ENCODE measurements around the gene LRRC72.
"Not testable (repeated sequence)": the region's sequence is repeated elsewhere in the genome, so short reads cannot be mapped to it uniquely, and the experiment has no call there.

Gene LRRC72

DNA sequence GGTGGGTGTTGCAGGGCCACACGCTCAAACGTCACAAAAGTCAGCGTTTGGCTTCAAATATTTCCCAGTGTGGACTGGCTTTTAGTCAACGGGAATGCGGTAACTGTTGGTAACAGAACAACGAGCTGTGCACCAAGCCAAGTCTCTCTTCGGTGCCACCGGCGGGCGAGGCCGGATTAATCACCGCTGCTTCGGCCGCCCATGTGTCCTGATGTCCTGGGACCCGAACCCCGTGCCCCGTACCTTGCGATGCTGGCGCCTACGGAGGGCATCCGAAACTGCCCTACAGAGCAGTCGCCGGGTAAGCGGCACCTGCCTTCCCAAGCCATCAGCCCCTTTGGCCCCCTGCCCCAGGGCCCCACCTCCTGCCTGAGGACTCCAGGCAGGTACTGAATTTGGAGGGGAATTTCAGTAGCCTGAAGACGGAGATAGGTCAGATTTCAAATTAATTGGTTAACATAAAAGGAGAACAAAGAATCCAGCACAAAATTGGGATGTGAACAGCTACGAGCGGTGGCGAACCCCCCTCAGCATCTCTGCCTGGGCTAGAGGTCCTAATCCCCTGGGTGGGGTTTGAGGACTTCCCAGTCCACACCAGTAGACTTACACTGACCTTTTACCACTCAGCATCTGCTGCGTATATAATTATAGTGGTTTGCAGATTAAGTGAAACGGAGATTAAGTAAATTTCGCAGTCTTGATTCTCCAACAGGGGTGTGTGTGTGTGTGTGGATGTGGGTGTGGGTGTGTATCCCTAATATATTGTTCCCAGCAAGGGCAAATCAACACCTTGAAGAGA is at the start of gene LRRC72:
Gene LRRC72, plus strand, starts transcription at position 84 of the 799 bp plus-strand sequence. Its CDS starts 128 bp downstream, at position 212.
- no peak for DNase-seq

- no peak for DNase-seq
These were observed 47.5 kb upstream of the LRRC72 start for GRCh38 chr7:16479161-16479560.

GRCh38 chr7:16479591-16479990 is 47.0 kb upstream of the LRRC72 start:
- no peak for DNase-seq

DNA sequence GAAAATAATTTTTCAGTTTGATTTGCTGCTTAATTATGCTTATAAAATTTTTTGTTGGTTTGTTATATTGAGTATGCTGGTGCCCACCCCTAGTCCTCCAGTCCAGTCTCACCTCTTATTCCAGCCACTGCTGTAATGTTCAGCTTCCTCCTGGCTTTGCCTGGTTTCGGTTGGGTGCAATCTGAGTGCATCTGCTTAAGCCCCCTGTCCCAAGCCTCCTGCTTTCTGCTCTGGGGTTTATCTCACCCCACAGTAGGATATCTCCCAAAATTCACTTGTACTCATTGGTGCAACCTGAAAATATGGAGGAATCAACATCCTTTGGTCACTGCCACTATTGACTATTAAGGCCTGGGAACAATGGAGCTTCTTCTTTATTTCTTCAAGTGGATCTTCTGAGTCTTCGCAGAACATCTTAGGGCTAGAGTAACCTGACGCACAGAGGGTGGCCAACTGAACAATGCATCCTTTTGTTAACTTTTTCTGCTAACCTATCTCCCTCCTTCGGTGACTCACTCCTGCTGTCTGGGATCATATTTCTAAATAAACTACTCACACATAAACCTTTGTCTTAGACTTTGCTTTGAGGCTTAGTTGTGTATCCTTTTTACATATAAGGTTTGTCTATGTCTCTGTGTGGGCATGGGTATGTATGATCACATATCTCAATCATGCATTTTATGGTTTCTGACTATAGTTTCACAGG is 42.0 kb upstream of the LRRC72 start:
- DNase-seq, result no peak

- DNase-seq, result no peak
These were observed 35.5 kb upstream of the LRRC72 start for GRCh38 chr7:16491148-16491547.

DNA sequence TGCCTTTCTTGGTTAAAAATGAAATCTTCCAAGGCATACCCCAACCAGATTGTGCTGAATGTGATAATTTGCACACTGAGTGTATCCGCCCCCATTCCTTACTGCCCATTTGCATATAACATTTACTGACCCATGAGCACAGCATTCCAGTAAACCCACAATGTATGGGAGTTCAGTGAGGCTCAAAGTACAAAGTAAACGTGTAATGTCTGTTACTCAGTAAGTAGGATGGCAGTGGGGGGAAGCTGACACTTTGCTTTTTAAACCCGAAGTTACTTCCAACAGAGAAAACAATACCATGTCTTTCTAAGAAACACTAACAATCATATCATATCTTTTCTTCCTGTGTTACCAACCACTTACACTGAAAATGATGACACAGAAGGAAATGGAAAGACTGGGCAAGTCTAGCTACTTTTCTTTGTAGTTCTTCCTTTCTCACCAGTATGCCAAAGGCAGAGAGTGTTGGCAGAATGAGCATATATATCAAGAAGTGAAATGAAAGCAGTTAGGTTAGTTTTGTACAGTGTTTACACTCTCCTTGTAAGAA is 34.0 kb upstream of the LRRC72 start:
- DNase-seq, result no peak

- no peak for DNase-seq
These were observed 33.4 kb upstream of the LRRC72 start for GRCh38 chr7:16493266-16493665.

DNA sequence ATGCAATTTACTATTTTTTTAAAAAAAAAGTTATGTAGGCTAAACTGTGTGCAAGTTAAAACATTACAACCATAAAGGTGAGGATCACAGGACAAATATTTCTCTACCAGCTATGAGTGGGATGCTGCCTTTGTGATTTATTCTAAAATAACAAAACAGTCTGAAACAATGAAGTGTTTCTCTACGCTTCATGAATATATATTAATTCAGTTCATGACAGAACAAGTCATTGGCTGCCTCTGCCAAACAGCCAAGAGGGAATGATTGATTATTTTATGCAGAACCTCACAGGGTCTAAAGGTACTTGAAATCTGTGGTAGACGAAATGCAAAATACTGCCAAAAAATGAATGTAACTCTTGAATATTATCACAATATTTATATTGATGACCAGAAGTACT is 32.1 kb upstream of the LRRC72 start:
- no peak for DNase-seq

GRCh38 chr7:16494955-16495719 is 31.5 kb upstream of the LRRC72 start:
- no peak for DNase-seq

- DNase-seq, result no peak
These were observed 28.5 kb upstream of the LRRC72 start for GRCh38 chr7:16498122-16498521.

GRCh38 chr7:16502303-16502702 is 24.3 kb upstream of the LRRC72 start:
- DNase-seq, result no peak

DNA sequence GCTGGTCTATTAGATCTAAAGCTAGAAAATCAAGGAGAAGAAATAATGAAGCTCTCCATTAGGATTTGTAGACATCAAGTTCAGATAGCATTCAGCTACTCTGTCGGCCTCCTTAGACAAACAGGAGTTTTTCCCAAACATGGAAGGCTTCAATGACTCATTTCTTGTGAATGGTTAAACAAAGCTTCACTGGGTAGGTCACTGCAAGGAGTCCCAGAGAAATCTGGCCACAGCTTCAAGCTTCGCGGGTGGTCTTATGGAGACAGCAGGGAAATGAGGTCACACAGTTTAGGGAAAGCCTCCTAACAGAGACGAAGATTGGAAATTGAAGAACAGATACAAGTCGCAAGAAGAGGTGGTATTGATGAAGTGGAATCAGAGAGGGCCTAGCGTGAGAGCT is 22.6 kb upstream of the LRRC72 start:
- DNase-seq, result no peak

- DNase-seq, result not testable (repeated sequence)
These were observed 20.2 kb upstream of the LRRC72 start for GRCh38 chr7:16506422-16506821.

- no peak for DNase-seq
These were observed 16.8 kb upstream of the LRRC72 start for GRCh38 chr7:16509829-16510228.

DNA sequence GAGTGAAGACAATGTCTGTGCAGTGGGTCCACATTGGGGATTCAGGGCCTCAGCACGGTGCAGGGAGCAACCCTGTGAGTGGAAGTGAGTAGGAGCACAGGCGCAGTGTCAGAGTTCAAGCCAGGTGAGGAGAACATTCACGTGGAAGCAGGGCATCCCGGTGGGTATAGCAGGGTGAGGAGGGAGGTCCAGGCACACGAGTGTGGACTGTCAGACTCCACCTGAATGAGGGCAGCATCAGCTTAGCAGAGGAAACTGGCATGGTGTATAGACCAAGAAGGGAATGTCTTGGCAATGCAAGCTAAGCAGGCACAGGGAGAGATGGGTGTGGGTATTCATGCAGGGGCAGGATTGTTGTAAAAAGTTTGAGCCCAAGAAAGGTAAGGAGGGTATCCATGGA is 15.3 kb upstream of the LRRC72 start:
- DNase-seq, result no peak

- no peak for DNase-seq
These were observed 14.5 kb upstream of the LRRC72 start for GRCh38 chr7:16512097-16512496.

- DNase-seq, result no peak
These were observed 12.4 kb upstream of the LRRC72 start for GRCh38 chr7:16514271-16514670.

DNA sequence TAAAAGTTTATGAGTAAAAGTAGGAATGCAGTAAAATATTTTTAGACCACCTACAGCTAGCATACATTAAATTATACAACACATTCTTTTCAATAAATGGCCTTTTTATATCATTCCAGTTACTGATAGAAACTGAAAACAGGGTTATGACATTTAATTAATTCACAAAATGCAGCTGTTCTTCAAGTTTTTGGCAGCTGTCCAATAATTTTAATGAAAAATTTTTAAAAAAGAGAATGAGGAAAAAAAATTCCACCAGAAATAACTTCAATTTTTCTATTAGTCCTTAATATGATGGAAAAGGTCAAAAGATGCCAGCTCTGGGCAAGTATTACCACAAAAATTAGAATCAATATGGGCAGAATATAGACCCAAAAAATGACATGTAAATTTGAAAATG is 11.9 kb upstream of the LRRC72 start:
- no peak for DNase-seq

GRCh38 chr7:16515785-16516685 is 10.6 kb upstream of the LRRC72 start:
- DNase-seq, result no peak

DNA sequence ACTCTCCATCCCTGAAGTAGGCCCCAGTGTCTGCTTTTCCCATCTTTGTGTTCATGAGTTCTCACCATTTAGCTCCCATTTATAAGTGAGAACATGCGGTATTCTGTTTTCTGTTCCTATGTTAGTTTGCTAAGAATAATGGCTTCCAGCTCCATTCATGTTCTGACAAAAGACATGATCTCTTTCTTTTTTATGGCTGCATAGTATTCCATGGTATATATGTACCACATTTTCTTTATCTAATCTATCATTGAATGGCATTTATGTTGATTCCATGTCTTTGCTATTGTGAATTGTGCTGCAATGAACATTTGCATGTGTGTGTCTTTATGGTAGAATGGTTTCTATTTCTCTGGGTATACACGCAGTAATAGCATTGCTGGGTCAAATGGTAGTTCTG is 6.6 kb upstream of the LRRC72 start:
- DNase-seq, result not testable (repeated sequence)

- DNase-seq, result no peak
These were observed 2.3 kb upstream of the LRRC72 start for GRCh38 chr7:16524332-16524731.

- DNase-seq, result no peak
These were observed 1.9 kb downstream of the LRRC72 start for GRCh38 chr7:16528520-16528919.

All from stimulated activated CD4-positive, alpha-beta T cell treated with anti-CD3 and anti-CD28 coated beads, Interleukin-1b, Interleukin-23, amount 100 ng/mL, for 48 hours (primary cell).